Measurements from ENCODE around the gene BATF3. TPM values are rescaled to one million over a fixed set of nuclear protein-coding genes. Genes with fewer than 3 reads are reported as not detected.

Gene BATF3
- total RNA-seq, 1 experiment from 2014 or later: 2.1 TPM

- no CpG with 5 or more reads among the region's 37 CpGs for WGBS (ENCODE audit: extremely low coverage, insufficient read length, low lambda C conversion rate)
- H3K9ac ChIP-seq (ENCODE audit: extremely low read depth, insufficient read length, low read length): no peak overlapping the region
- no peaks in the 10 kb centered on the region for H3K79me2 ChIP-seq (ENCODE audit: insufficient read depth, low read length)
- DNase-seq: peak; percentile 89
- H2BK15ac ChIP-seq (ENCODE audit: low read depth, low read length): no peak overlapping the region
- H3K14ac ChIP-seq (ENCODE audit: insufficient read depth, low read length): 0 out of 2 replicates have a peak overlapping the region, but pooled peaks have one; percentile 48
- H3K27ac ChIP-seq (ENCODE audit: insufficient read length, low read depth, low read length): no peak overlapping the region
- H3K23me2 ChIP-seq (ENCODE audit: insufficient read length, low read depth, low read length, poor library complexity, severe bottlenecking): no peaks in the 10 kb centered on the region
- H3K56ac ChIP-seq (ENCODE audit: insufficient read length, low read depth, low read length): no peak overlapping the region
- Mint-ChIP-seq H3K4me1 (peaks cover 14 to 17% of the 10 kb centered on the region in 2 experiments), H3K36me3 (ENCODE audit: insufficient read depth in 1 of 3, low read depth in 3 of 3) (no peaks in the 10 kb centered on the region; a peak in 1 of 7 replicates), H3K27me3 (ENCODE audit: low read depth) (peaks cover 40% of the 10 kb centered on the region), H3K27ac (peak overlapping the region in 1 of 3 experiments; percentile 70; a peak in 1 of 7 replicates), H3K9me3 (peaks cover 0 to 5% of the 10 kb centered on the region in 2 experiments; a peak in 2 of 5 replicates), H3K4me3 (peak overlapping the region; percentile 75 to 85)
- TF ChIP-seq CTCF (conservative IDR thresholded peaks at IDR 0.05): peak; percentile 99
- no peak overlapping the region for H2BK12ac ChIP-seq (ENCODE audit: insufficient read length, low read depth, low read length)
- no peaks in the 10 kb centered on the region; the same call in 1 of the 2 replicates for H3K4me1 ChIP-seq (ENCODE audit: insufficient read depth, low read length)
- H3K23ac ChIP-seq (ENCODE audit: insufficient read length, low read depth, low read length): no peak overlapping the region
- H3K27me3 ChIP-seq (ENCODE audit: insufficient read depth, low read length): no peaks in the 10 kb centered on the region; the same call in 1 of the 2 replicates
- no peaks in the 10 kb centered on the region for H3K79me1 ChIP-seq (ENCODE audit: insufficient read depth, low read depth, low read length, poor library complexity, severe bottlenecking)
- no peak overlapping the region for H2AFZ ChIP-seq (ENCODE audit: low read length)
- no peak overlapping the region for H4K91ac ChIP-seq (ENCODE audit: insufficient read length, low read depth, low read length)
- no peak overlapping the region for H3T11ph ChIP-seq (ENCODE audit: low read length)
- no peaks in the 10 kb centered on the region for H4K20me1 ChIP-seq (ENCODE audit: control insufficient read depth, insufficient read depth, insufficient read length)
- H3K9me3 ChIP-seq (ENCODE audit: control insufficient read depth, low read depth, low read length): no peaks in the 10 kb centered on the region
- no peak overlapping the region for H2BK20ac ChIP-seq (ENCODE audit: low read depth, low read length, poor library complexity, severe bottlenecking)
- H3K18ac ChIP-seq (ENCODE audit: insufficient read length, low read depth, low read length): no peak overlapping the region
- no peak overlapping the region for H2AK5ac ChIP-seq (ENCODE audit: insufficient read length, low read length)
- H3K4me2 ChIP-seq (ENCODE audit: insufficient read depth, insufficient read length, low read length): peak overlapping the region; percentile 38
- no peak overlapping the region for H2BK120ac ChIP-seq (ENCODE audit: low read depth, low read length, poor library complexity, severe bottlenecking)
- no peak overlapping the region for H4K5ac ChIP-seq (ENCODE audit: insufficient read length, low read depth, low read length)
- no peak overlapping the region for H2BK5ac ChIP-seq (ENCODE audit: insufficient read length, low read length)
- H4K8ac ChIP-seq (replicated peaks; ENCODE audit: insufficient read length, low read depth, low read length): no peak overlapping the region
- no peak overlapping the region for H3K4ac ChIP-seq (ENCODE audit: low read depth, low read length)
These were observed 34.2 kb downstream of the BATF3 start for GRCh38 chr1:212665241-212666115.
